GM15510 (cell line): Measurements from ENCODE around the gene JAGN1.

Experiments used
- POLR2A ChIP-seq: IDR thresholded peaks from 3 replicates; pipeline ENCODE4 v1.6.1; 2011; ENCODE audit warnings: borderline replicate concordance; ENCODE audit not compliant: insufficient read length; ENCODE audit errors: extremely low read depth

Gene JAGN1

DNA sequence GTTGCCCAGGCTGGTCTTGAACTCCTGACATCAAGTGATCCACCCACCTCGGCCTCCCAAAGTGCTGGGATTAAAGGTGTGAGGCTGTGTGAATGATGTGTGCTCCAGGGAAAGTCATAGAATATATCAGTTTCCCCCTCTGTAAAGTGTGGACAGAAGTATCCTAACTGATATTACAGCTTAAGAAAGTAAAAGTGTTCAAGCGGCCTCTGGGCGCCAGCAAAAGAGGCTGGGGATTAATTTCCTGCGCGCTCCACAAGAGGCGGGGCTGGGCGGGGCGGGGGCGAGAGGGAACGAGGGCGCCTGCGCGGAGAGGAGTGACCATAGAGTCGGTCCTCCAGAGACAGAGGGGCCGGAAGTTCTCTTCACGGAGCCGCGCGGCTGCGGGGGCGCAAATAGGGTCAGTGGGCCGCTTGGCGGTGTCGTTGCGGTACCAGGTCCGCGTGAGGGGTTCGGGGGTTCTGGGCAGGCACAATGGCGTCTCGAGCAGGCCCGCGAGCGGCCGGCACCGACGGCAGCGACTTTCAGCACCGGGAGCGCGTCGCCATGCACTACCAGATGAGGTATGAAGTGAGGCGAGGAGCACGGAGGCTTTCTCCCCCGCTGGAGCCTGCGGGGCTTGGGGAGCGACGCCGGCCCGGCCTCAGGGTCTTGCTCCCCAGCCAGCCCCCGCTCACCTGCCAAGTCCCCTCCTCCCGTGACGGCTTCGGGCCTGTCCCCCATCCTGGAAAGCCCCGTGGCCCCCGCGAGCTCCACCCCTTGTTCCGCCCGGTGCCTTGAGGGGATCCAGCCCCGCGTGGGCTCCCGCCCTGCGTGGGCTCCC lies at the start of gene JAGN1:
Gene JAGN1, plus strand, starts transcription at position 362 of the 823 bp plus-strand sequence. Its CDS starts 113 bp downstream, at position 475.
- peak; percentile 89 for TF ChIP-seq POLR2A

DNA sequence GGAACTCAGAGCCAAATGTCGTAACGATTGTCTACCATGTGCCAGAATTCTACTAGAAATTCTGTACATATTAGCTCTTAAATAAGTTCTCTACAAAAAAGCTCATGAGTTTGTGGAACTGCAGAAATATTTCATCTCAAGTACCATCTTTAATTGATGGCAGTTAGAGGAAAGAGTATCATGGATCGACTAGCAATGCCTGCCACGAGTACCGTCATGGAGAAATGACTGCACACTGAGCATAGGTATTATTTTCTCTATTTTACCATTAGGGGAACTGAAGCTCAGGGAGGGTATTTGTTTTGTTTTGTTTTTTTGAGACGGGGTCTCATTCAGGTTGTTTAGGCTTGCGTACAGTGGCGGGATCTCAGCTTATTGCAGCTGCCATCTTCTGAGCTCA lies 49.4 kb upstream of the JAGN1 start:
- TF ChIP-seq POLR2A, result no peak

DNA sequence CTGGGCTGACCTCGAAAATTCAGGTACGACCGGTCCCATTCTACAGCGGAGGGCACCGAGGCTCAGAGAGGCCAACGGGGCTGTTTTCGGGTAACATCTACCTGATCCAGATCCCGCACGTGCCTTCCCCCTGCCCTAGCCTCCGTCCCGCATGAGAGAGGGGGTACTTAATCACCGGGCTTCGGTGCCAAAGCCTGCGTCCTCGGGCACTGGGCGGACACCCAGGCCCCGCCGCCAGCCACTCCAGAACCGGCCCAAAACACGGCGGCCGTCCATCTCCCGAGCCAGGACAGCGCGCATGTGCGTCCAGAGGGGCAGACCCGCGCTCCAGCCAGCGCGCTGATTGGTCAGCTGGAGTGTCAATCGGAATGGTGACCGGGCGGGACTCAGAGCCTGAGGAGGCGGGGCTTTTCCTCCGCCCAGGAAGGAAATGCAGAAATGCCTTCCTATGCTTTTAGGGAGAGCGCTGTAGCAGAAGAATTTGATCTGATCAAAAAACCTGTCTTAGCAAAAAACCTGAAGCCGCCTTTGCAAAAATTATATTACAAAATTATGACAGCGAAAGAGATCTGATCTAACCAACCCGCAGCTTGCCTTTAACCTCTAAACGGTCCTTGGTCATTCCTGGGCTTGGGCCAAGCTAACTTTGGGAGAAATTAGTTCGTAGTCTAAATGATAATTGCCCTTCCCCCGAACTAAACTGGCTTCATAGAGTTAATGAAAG lies 46.5 kb upstream of the JAGN1 start, which contains the start of gene RPUSD3:
Gene RPUSD3, minus strand, starts transcription at position 294 of the 724 bp plus-strand sequence. Its CDS starts 18 bp downstream, at position 276.
- TF ChIP-seq POLR2A, result peak; percentile 84

DNA sequence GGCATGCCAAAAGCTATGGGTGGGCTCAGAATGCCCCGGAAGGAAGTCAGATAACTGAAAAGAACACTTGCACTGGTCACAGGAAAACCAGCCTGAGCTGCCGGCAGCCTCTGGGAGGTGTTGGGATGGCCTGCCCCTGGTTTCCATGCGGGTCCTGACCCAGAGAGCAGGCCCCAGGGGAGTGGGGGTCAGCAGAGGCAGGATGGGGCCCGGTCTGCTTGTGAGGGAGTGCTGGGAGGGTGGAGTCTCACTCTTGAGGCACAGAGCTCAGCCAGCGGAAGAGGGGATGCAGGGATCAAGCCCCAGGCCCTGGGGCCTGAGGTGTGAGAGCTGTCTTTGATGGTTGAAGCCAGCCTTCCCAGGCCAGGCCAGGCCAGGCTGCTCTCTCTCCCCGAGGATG lies 44.2 kb upstream of the JAGN1 start:
- no peak for TF ChIP-seq POLR2A

DNA sequence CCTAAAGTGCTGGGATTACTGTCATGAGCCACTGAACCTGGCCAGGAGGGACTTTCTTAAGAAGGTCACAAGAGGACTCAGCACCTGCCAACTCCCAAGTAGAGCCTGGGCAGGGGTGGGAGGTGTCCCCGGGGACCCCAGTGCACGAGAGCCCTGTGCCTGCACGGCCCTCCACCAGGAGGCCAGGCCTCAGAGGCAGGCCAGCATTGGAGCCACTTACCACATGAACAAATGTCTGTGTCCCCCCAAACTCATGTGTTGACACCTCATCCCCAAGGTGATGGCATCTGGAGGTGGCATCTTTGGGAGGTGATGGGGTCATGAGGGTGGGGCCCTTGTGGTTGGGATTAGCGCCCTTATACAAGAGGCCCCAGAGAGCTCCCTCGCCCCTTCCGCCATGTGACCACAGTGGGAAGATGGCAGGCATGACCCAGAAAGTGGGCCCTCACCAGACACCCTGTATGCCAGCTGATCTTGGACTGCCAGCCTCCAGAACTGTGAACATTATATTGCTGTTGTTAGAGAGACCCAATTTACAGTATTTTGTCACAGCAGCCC lies 43.4 kb upstream of the JAGN1 start:
- TF ChIP-seq POLR2A, result no peak

DNA sequence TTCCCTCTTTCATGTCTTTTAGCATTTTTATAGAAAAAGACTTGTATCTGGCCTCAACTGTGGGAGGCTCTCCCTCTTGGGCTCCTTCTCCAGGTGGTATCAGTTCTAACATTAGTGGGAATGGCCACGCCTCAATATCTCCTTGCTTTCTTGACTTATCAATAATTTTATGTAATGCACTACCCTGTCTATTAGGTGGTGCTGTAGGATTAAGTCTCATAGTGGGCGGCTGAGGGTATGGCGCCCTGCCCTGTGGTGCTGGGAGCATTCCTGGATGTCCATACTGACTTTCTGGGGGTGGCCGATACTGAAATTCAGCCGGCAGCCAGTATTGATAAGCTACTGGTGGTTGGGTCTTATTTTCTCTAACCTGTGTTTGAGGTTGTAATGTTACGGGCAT lies 37.9 kb upstream of the JAGN1 start:
- no peak for TF ChIP-seq POLR2A

DNA sequence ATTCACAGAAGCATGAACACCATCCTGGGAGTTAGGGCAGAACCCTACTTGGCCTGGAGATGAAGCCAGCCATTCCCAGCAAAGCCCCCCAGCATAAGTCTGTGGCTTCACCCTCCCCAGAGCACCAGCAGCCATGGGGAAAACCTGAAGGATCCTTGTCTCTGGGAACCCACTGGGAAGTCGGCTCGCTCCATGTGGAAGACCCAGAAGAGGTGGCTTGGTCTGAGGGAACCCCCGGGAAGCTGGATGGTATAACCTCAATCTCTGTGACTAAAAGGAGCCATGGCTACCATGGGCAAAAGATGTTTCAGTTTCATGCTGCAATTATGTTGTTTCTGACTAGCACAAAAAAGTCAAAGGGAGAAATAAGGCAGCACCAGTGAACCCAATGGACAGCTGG lies 34.8 kb upstream of the JAGN1 start:
- no peak for TF ChIP-seq POLR2A

DNA sequence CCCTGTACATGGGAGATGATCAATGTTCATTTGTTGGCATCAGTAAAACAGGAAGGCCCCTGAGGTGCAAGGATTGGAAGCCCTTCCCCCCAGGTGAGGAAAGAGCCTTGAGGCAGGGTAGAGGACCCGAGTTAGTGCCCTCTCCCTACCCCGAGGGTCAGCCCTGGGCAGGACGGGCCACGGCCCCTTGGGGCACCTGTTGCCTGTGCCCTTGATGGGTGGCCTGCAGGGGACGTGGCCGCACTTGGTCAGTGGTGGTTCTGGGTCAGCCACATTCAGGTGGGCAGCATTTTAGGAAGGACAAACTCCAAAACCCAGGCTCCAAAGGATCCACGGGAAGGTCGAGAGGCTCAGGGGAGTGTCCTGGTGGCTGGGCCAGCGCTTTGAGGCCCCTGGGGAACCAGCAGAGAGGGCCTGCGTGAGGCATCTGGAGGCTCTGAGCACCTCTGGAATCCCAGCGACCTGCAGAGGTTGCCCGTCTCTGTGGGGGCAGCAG lies 30.8 kb upstream of the JAGN1 start:
- no peak for TF ChIP-seq POLR2A

DNA sequence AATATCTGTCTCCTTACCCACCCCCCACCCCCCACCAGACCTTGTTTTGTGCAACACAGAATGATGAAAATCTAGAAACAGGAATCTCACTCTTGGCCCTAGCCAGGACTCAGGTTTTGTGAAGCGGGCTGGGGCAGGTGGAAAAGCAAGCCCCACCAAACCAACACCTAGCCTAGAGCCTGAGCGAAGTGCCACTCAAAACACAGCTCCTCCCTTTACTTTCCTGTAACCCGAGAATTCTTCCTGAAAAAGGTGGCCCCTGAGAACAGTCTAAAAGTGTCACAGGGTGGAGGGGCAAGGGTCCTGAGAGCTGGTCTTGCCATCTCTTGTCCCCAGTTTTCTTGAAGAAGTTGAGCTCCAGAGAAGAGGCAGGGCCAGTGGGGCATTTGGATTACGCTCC lies 29.2 kb upstream of the JAGN1 start:
- no peak for TF ChIP-seq POLR2A

DNA sequence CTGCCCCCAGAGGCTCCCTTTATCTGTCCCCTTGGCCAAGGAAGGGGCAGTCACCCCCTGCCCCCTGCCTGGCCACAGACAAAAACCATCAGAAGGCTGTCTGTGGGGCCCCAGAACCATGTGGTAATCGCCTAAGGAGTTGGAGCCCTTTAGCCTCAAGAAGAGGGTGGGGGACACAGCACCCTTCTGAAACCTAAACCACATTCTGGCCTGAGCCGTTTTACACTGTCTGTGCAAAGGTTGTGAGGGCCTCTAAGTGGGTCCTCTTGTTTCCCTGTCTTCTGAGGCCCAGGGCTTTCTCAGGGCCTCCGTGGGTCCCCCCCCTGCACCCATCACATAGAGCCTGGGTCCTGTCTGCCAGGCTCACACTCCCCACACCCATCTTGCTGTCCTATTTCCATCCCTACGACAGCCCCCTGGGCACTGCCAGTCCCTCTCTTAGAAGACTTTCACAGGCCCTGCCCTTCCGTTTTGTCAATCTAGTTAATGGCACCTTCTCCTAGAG lies 28.7 kb upstream of the JAGN1 start:
- TF ChIP-seq POLR2A, result no peak

DNA sequence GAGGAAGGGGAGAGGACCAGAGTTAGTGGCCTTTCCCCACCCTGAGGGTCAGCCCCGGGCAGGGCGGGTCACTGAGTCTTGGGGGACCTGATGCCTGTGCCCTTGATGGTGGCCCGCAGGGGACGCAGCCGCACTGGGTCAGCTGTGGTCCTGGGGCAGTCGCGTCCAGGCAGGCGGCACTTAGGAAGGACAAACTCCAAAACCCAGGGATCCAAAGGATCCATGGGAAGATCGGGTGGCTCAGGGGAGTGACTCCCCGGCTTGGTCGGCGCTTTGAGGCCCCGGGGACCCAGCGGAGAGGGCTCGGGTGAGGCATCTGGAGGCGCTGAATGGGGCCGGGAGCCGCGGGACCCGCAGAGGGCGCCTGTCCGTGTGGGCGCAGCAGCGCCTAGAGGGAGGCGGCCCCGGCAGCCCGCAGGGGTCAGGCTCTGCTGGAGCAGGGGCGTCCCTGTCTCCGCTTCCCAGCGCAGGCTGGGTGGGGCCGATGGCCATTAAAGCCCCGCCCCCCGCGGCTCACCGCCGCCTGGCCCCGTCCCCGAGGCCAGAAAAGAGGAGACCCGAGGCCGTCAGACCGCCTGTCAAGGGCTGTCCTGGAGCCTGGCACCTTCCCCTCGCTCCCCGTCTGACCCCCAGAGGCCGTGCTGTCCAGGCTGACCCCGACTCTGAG lies 27.9 kb upstream of the JAGN1 start:
- TF ChIP-seq POLR2A, result no peak

DNA sequence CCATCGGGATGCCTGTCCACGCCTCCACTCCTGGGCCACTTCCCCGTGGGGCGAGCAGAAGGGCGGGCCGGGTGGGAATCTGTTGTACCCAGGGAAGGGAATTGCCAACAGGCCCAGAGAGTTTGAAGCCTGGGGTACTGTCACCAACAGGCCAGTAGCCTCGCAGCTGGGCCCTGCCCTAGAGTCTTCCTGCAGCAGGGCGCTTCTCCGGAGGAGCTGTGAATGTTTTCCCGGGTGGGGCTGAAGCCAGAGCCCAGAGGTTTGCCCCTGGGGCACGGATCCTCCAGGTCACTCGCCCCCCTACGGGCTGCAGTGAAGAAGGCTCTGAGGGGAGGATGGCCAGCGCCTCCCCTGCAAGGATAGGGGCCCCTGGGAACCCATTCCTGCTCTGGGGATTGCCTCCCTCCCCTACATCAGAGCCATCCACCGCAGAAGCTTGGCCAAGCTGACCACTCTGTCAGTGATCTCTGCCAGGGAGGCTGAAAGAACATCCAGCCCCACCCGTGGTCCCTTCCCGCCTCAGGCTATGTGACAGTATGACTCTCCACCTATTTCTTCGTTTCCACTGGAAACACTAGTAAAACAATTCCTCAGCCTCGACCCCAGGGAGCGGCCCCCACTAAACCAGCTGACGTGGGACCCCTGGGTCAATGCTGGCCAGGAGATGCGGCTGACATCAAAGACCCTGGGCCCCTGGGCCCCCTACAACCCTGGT lies 27.2 kb upstream of the JAGN1 start:
- TF ChIP-seq POLR2A, result no peak

DNA sequence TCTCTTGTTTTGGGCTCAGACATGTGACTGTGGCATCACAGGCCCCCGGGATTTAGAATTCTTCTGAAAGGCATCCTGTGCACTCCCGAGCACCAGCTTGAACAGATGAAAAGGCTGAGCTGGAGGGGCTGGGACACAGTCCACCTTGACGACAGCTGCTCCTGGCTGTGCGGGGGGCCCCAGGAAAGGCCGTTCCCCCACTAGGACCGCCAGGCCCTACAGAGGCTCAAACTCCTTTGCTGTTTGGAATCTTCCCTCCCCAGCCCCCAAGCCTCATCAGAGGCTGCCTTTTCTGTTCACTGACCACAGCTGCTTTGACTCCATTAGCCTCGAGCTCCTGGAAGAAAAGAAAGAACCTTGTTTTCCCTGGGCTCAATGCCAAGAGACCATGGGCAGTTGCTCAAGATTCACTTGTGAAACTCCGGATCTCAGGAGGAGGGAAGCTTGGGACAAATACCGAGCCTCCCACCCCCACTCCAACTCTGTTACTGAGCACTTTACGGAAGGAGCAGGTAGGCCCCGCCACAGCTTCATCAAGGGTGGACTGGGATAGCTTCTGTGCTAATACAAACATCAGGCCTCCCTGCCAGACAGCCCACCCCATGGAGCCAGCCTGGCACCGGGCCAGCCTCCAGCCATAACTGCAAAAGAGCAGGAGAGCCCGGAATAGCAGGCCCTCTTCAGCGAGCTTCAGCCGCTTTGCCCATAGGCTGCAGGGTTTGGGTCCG lies 26.0 kb upstream of the JAGN1 start:
- TF ChIP-seq POLR2A, result no peak
